SKM-1 (cell line): ENCODE results near the gene GRK2.

Source experiments
- DNase-seq: peaks from one replicate; lab custom pipeline; 2025; ENCODE audit not compliant: unreplicated experiment; lab: John Stamatoyannopoulos, UW

Gene GRK2

DNA sequence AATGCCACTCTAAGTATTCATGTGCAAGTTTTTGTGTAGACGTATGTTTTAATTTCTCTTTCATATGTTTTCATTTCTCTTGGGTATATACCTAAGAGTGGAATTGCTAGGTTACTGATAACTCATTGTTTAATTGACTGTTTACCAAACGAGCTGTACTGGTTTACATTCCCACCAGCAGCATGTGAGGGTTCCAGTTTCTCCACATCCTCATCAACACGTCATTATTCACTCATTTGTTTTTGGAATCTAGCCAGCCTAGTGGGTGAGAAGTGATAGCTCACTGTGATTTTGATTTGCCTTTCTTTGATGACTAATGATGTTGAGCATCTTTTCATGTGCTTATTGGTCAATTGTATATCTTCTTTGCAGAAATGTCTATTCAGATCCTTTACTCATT, 26.8 kb downstream of the GRK2 start:
- no peak for DNase-seq

DNA sequence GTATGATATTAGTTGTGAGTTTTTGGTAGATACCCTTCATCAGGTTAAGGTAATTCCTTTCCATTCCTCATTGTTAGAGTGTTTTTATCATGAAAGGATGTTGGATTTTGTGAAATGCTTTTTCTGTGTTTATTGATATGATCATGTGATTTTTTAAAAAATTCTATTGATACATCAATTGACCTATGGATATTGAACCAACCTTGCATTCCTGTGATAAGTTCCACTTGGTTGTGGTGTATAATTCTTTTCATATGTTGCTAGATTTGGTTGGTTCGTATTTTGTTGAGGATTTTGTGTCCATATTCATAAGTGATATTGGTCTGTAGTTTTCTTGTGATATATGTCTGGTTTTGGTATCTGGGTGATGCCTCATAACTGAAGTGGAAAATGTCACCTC, 29.6 kb downstream of the GRK2 start:
- no peak for DNase-seq

DNA sequence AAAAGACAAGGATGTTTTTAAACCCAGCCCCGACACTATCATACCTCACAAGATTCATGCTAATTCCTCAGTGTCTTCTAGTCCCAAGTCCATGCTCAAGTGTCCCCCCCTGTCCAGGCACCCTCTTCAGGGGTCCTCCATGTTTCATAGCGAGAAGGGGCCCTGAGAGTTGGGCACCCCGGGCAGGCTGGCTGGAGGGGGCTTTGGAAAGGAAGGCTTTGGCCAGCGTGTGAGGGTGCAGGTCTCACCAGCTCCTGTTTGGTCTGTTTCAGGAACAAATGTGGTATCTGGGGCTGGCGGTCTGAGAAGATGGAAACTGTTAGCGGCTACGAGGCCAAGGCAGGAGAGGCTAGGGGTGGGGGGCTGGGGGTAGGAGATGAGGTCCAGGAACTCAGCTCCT, 32.5 kb downstream of the GRK2 start:
- DNase-seq, result no peak

DNA sequence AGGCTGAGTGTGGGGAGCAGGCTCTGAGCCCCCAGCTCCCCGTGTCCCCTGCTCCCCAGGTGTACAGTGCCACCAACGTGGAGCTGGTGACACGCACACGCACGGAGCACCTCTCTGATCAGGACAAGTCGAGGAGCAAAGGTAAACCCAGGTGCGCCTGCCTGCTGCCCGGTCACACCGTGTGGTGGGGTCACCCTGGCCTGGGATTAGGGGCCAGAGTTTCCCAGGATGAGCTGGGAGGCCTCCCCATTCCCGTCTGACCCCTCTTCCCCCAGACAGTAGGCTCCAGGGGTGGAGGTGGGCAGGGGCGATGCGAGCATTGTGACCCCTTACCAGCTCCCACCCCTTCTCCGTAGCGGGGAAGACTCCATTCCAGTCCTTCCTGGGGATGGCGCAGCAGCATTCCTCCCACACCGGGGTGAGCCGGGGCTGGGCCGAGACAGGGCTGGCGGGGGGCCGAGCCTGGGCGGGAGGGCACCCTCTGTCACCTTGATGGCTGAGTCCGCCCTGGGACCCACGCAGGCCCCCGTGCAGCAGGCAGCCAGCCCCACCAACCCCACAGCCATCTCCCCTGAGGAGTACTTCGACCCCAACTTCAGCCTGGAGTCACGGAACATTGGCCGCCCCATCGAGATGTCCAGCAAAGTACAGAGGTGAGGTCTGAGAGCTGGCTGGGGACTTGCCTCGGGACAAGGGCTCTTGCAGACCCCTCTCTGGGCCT, 33.4 kb downstream of the GRK2 start:
- DNase-seq, result no peak

DNA sequence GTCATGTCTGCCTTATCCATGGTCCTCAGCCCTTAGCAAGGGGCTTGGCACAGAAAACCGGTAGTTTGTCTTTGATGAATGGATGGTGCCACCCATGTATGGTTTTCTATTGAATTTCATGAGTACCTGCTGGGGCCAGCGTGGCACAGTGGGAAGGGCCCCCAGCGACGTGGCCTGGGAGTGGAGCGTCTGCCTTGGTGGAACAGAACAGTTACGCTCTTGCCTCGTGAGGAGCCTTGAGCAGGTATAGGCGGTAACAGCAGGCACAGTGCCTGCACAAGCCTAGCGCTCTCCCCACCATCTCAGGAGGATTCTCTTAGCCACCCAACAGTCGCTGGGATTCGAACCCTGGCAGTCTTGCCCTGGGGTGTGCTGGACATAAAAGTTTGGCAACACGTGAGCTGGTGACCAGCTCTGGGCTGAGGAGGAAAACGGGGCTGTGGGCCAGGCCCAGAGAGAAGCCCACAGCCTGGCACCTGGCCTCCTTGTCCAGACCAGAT, 34.0 kb downstream of the GRK2 start:
- no peak for DNase-seq

DNA sequence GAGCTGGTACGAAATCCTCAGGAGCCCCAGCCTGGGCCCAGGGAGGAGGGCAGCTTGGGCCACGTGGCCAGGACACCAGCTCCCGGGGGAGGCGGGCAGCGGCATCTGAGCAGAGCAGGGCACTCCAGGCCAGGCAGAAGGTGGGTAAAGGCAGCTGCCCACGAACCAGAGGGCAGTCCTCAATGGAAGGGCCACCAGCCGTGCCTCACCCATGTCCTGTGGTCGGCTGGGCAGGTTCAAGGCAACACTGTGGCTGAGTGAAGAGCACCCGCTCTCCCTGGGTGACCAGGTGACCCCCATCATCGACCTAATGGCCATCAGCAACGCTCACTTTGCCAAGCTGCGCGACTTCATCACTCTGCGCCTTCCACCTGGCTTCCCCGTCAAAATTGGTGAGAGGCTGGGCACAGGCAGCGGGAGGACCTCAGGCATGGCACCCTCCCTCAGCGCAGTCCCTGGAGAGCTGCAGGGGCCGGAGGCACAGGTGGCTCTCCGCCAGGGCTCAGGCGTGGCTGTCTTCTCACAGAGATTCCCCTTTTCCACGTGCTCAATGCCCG, 34.6 kb downstream of the GRK2 start:
- DNase-seq, result no peak

DNA sequence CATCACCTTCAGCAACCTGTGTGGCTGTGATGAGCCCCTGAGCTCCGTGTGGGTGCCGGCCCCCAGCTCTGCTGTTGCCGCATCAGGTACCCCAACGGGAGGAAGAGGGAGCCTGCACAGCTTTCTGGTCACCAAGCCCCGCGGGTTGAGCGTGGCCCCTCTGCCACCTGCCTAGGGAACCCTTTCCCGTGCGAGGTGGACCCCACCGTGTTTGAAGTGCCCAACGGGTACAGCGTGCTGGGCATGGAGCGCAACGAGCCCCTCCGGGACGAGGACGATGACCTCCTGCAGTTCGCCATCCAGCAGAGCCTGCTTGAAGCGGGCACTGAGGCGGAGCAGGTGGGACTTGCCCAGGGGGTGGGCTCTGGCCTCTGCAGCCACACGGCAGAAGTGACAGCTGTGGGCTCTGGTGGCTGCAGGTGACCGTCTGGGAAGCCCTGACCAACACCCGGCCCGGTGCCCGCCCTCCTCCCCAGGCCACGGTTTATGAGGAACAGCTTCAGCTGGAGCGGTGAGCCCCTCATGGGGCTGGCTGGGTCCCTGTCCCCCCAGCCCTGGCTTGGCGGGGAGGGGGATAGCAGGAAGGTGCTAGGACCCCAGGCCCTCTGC, 35.1 kb downstream of the GRK2 start:
- DNase-seq, result no peak

DNA sequence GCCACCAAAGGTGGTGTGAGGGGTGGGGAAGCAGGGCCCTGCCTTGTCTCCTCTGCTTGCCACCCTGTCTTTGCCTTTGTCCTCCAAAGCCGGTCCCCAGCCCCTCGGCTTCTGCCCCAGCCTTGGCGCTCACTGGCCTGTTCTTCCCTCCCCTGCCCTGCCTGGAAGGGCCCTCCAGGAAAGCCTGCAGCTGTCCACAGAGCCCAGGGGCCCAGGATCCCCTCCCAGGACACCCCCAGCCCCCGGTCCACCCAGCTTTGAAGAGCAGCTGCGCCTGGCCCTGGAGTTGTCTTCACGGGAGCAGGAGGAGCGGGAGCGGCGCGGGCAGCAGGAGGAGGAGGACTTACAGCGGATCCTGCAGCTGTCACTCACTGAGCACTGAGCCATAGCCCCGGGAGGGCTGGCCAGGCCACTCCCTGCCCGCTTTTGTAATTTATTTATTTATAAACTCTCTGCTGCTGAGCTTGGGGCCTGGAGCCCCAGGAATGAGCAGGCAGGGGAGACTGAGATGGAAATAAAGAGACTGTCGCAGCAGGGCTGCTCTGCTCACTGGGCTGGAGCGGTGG, 35.8 kb downstream of the GRK2 start:
- DNase-seq, result no peak

DNA sequence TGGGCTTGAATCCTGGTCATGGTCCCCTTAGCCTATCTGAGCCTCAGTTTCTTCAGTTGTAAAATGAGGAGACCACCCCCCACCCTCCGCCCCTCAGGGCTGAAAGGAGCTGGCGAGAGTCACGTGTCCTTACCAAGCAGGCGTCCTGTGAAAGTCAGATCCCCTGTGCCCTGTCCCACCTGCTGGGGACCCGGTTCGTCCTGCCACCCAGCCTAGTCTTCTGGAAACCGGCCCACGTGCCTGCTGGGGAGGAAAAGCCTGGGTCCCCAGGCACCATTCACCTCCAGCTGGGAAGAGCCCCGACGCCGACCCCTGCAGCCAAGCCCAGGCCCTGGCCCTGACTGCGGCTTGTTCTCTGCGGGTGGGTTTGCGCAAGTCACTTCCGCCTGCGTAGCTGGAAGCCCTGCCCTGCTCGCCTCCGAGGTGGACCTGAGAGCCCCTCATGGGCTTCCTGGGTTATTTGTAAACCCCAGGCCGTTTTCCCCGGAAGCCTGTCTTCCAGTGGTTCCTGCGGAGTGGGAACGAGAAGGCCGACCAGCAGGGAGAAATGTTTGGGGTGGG, 36.4 kb downstream of the GRK2 start:
- DNase-seq, result no peak

DNA sequence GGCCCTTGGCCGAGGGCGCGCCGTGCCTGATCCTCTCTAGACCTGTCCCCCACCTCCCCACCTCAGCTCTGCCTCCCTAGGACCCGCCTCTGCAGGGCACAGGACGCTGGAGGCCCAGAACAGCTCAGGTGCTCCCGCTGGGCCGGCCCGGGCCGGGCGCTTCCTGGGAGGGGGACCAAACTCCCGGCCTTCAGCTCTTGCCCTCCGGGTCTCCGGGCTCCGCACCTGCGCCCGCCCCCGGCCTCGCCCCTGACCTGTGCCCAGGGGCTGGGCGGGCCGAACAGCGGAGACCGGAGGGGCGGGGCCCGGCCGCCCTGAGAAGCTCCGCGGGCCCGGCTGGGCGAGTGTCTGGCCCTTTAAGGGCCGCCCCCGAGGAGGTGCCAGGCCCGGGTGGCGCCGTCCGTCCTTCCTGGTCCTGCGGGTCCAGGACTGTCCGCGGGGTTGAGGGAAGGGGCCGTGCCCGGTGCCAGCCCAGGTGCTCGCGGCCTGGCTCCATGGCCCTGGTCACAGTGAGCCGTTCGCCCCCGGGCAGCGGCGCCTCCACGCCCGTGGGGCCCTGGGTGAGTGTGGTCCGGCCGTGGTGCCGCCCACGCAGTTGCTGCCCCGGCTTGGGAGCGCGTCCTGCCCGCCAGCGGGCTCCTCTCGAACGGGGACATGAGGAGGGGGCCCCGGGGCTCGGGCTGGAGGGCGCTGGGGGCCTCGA, 37.0 kb downstream of the GRK2 start, which contains the start of gene SSH3:
Gene SSH3, plus strand, starts transcription at position 399 of the 703 bp plus-strand sequence. Its CDS starts 96 bp downstream, at position 495.
- DNase-seq, result no peak

DNA sequence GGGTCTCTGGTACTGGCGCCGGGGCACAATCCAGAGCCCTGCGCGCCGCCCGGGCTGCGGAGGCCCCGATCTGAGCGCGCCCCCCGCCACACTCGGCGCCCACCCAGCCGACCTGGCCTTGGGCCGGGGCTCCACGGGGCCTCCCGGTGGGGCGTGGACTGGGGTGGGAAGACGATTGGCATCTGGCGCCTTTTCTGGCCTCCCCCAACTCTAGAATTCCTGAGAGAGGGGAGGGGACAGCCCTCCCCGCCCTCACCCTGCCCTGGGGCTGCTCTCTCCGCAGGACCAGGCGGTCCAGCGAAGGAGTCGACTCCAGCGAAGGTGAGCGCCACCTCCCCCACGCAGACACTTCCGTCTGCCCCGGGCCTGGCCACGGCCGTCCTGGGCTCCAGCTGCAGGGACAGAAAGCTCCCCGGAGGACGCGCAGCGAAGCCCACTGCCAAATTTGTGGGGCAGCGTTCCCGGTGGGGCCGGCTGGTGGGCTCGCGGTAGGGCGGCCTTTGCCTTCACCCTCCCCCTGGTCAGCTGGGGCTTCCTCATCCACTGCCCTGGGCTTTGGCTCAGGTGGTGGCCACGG, 37.6 kb downstream of the GRK2 start:
- no peak for DNase-seq

DNA sequence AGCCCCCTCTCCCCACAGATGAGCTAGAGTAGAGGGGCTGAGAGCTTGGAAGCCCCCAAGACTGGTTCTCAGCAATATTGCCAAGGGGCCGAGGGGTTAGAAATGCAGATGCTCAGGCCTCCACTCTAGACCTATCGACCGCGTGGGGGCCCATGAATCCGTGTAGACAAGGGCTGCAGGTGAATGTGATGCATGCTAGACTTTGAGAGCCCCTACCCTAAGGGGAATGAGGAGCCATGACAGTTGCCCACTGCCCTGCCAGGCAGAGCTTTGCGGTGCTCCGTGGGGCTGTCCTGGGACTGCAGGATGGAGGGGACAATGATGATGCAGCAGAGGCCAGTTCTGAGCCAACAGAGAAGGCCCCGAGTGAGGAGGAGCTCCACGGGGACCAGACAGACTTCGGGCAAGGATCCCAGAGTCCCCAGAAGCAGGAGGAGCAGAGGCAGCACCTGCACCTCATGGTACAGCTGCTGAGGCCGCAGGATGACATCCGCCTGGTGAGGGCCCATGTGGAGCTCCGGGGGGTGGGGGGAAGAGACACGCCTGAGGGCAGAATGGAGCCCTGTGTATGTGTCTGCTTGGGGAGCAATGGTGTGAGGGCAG, 38.3 kb downstream of the GRK2 start:
- DNase-seq, result no peak

DNA sequence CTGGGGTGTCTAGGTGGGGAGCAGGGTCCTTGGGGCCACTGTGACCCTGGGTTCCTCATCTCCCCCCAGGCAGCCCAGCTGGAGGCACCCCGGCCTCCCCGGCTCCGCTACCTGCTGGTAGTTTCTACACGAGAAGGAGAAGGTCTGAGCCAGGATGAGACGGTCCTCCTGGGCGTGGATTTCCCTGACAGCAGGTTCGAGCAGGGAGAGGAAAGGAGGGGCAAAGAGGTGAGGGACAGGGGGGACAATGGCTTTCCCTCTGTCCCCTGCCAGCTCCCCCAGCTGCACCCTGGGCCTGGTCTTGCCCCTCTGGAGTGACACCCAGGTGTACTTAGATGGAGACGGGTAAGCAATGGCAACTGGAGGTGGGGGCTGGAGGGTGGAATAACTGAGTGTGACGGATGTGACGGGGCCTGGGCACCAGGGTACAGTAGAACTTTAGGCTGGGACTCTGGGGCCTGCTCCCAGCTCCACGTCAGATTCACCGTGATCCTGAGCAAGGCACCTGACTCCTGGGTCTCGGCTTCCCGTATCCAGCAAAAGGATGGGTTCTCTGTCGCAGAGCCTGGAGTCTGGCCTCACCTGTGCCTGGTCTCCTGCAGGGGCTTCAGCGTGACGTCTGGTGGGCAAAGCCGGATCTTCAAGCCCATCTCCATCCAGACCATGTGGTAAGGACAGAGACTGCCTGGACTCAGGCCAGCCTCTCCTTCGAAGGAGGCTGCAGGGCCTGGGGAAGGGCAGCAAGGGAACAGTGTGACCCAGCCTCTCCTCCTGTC, 40.7 kb downstream of the GRK2 start:
- DNase-seq, result no peak

DNA sequence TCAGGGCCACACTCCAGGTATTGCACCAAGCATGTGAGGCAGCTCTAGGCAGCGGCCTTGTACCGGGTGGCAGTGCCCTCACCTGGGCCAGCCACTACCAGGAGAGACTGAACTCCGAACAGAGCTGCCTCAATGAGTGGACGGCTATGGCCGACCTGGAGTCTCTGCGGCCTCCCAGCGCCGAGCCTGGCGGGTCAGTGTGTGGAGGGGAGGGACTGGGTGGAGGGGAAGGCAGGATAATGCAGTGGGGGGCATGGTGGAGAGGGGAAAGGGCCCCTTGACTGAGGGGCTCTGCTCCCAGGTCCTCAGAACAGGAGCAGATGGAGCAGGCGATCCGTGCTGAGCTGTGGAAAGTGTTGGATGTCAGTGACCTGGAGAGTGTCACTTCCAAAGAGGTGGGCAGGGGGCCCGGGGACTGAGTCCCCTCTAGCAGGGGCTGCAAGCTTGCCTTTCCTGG, 41.3 kb downstream of the GRK2 start:
- no peak for DNase-seq

DNA sequence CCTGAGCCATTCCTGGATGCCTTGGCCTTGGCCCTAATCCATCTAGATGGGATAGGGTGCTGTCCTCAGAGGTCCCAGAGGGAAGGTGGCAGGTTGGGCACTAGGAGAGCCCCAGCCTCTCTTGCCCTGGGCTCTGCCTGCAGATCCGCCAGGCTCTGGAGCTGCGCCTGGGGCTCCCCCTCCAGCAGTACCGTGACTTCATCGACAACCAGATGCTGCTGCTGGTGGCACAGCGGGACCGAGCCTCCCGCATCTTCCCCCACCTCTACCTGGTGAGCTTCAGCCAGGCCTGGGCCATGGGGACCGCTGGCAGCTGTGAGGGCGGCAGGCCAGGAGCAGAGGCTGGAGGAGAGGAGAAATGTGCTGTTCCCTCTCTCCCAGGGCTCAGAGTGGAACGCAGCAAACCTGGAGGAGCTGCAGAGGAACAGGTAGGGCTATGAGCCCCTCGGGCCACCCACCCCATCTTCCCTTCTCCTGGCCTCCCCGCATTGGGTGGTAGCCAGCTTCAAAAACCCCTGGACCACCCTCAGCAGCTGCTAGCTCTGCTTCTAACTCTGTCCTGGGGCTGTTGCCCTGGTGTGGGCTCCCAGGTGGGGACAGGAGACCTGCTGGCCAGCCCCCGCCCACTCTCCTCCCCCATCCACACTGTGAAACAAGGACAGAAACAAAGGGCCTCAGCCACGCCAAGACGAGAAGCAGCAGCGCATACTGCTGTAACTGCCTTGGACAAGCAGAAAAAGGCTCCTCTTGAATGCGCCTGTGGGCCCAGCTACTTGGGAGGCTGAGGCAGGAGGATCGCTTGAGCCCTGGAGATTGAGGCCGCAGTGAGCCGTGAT, 42.0 kb downstream of the GRK2 start:
- no peak for DNase-seq

DNA sequence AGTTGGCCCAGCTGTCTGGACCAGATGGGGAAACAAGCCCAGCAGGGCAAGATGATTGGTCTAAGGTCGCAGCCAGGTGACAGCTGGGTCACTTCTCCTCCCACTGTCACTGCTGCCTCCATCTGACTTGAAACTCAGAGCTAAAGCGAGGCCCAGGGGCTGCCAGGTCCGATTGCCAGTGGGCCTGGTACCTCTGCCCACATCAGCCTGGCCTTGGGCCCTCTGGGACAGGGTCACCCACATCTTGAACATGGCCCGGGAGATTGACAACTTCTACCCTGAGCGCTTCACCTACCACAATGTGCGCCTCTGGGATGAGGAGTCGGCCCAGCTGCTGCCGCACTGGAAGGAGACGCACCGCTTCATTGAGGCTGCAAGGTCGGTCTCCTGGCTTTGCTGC, 42.9 kb downstream of the GRK2 start:
- DNase-seq, result no peak

DNA sequence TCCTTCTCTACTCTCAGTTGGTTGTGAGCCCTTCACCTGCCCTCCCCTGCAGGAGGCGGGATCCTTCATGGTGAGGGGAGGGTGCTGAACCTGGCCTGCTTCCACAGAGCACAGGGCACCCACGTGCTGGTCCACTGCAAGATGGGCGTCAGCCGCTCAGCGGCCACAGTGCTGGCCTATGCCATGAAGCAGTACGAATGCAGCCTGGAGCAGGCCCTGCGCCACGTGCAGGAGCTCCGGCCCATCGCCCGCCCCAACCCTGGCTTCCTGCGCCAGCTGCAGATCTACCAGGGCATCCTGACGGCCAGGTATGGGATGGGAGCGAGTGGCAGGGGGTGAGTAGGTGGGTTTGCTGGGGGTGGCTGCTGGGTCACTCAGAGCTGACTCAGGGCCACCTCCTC, 43.4 kb downstream of the GRK2 start:
- no peak for DNase-seq

DNA sequence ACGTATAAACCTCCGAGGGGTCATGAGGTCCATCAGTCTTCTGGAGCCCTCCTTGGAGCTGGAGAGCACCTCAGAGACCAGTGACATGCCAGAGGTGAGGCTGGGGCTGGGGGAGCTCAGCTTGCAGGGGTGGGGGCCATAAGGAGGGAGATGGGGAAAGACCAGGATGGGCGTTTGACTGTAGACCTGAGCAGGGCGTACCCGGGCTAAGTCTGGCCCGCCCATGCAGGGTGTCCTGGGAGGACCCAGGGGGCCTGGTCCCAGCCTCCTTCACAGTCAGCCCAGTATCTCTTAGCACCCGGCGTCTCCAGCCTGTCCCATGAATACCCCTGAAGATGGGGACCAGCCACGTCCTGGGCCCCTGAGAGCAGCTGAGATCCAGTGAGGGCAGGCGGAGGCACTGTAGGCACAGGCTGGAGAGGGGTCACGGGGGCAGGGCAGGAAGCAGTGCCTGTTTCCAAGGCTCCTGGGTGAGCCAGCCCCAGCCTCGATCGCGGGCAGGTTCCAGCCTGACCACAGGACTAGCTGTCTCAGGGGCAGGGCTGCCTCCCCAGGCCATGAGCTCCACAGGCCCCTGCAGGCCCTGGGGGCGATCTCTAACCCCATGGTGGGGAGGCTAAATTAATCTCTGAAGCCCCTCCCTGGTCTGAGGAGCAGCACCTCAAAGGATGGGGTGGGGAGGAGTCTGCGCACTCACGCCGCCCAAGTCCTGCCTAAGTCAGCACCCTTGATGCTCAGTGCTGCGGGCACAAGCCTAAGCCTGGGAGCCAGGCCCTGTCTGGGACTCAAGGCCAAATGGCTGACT, 44.2 kb downstream of the GRK2 start:
- DNase-seq, result no peak
